ENCODE measurements around the gene KCNQ1OT1. TPM values are rescaled to one million over a fixed set of nuclear protein-coding genes. Genes with fewer than 3 reads are reported as not detected.

Gene KCNQ1OT1
- total and polyA plus RNA-seq, 9 of the 15 experiments (the other 6 are each of a cell fraction or from before 2014, with no cell fraction given) = 0.04 to 2.3 (median 0.74) TPM

DNA sequence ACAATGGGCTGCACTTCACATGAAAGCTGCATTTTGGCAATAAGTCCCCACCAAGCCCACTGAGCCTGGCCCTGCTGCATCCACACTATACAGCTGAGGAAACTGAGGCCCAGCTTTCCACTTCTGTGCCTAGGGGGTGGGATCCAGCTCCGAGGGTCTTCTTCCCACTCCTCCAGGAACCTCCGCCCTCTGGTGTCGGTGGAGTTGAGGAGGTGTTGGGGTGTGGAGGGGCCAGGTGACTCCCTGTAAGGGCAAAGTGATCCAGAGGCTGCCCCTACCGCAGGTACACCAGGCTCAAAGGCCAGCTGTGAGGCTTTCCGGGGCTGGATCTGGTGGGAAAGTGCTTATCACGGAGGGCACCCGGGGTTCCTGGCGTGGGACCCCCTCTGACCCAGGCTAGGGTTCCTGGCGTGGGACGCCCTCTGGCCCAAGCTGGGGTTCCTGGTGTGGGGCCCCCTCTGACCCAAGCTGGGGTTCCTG, 130.0 kb downstream of the KCNQ1OT1 start:
- Histone ChIP-seq H3K79me2 (ENCODE audit: control insufficient read depth, insufficient read depth, low read length) (no peaks in the 10 kb centered on the region), H3K4me1 (replicated peaks in 1 of 2; ENCODE audit: control insufficient read depth in 2 of 2, insufficient read depth in 2 of 2, low read length in 2 of 2) (peaks cover 0 to 50% of the 10 kb centered on the region in 2 experiments; a peak in 4 of 5 replicates), H3K4me2 (ENCODE audit: insufficient read depth, low read length) (no peak overlapping the region), H3K36me3 (ENCODE audit: control insufficient read depth, insufficient read depth, low read length) (no peaks in the 10 kb centered on the region), H3K27me3 (ENCODE audit: control insufficient read depth in 2 of 2, insufficient read depth in 2 of 2, low read length in 2 of 2) (peaks cover 7 to 31% of the 10 kb centered on the region in 2 experiments), H3K27ac (ENCODE audit: extremely low read depth, low read depth, low read length) (no peak overlapping the region), H3K9me3 (replicated peaks; ENCODE audit: control insufficient read depth, insufficient read depth, low read depth, low read length) (no peaks in the 10 kb centered on the region), H3K4me3 (no peak overlapping the region), H2AFZ (ENCODE audit: low read depth, low read length) (no peak overlapping the region), H3K9ac (ENCODE audit: insufficient read depth in 1 of 2, low read depth in 2 of 2, low read length in 2 of 2) (no peak overlapping the region), H4K20me1 (replicated peaks; ENCODE audit: control insufficient read depth, insufficient read depth, low read length) (0 out of 2 replicates have a peak, but pooled peaks cover 4% of the 10 kb centered on the region), H3K9me1 (ENCODE audit: control insufficient read depth, insufficient read depth, low read length) (peaks cover 2% of the 10 kb centered on the region)
- no TSS peak for BruUV-seq (replicated peaks)
- in situ Hi-C loops (cut with MboI) = no loop called here
- FAIRE-seq (no peak), DNase-seq (ENCODE audit: extremely low read depth in 1 of 4, low spot score in 3 of 4) (no peak), ATAC-seq (no peak)
- intact Hi-C loops (cut with micrococcal nuclease) = loop anchor here (10.0 kb wide), 1 partner anchor 315 kb away; the partner anchor contains the start of gene CDKN1C
- ChIA-PET CTCF (ENCODE audit: low intra/inter-chr PET ratio) (no interaction called here), POLR2A (no interaction called here)
- TF ChIP-seq, protein P1, sequence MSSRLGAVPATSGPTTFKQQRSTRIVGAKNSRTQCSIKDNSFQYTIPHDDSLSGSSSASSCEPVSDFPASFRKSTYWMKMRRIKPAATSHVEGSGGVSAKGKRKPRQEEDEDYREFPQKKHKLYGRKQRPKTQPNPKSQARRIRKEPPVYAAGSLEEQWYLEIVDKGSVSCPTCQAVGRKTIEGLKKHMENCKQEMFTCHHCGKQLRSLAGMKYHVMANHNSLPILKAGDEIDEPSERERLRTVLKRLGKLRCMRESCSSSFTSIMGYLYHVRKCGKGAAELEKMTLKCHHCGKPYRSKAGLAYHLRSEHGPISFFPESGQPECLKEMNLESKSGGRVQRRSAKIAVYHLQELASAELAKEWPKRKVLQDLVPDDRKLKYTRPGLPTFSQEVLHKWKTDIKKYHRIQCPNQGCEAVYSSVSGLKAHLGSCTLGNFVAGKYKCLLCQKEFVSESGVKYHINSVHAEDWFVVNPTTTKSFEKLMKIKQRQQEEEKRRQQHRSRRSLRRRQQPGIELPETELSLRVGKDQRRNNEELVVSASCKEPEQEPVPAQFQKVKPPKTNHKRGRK (tag; IDR thresholded peaks at IDR 0.05) = no peak
- 42% methylated on average over 9 of the region's 10 CpGs for WGBS (ENCODE audit: insufficient coverage, low coverage, missing lambda C conversion rate)

DNA sequence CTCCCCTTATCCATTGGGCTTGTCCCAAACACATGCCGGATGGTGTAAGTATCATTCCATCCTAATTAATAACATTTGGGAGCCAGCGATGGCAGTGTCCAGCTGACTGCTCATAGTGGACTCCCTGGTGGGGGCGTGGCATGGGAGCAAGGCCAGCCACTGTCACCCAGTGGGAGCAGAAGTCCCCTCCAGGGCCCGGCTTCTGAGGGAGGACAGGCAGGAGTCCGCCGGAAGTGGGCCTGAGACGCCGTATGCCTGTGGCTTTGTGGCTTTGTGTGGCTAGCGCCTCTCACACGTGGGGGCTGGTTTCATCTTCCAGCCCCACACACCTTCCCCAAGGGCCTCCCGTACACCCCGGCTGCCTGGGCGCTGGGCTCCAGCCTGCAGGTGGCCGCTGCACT, 130.5 kb downstream of the KCNQ1OT1 start:
- 20% methylated on average over 14 of the region's 14 CpGs for WGBS (ENCODE audit: insufficient coverage, low coverage, missing lambda C conversion rate)
- no TSS peak for BruUV-seq (replicated peaks)

More for the DNA sequence above, 130.5 kb downstream of the KCNQ1OT1 start:
- in situ Hi-C loops (cut with MboI) = no loop called here
- H3K4me3 ChIP-seq = no peak overlapping the region
- H3K4me1 ChIP-seq (replicated peaks in 1 of 2; ENCODE audit: control insufficient read depth in 2 of 2, insufficient read depth in 2 of 2, low read length in 2 of 2) = peaks cover 0 to 46% of the 10 kb centered on the region in 2 experiments; a peak in 4 of 5 replicates
- no peaks in the 10 kb centered on the region for H3K9me3 ChIP-seq (replicated peaks; ENCODE audit: control insufficient read depth, insufficient read depth, low read depth, low read length)
- TF ChIP-seq, protein P2, sequence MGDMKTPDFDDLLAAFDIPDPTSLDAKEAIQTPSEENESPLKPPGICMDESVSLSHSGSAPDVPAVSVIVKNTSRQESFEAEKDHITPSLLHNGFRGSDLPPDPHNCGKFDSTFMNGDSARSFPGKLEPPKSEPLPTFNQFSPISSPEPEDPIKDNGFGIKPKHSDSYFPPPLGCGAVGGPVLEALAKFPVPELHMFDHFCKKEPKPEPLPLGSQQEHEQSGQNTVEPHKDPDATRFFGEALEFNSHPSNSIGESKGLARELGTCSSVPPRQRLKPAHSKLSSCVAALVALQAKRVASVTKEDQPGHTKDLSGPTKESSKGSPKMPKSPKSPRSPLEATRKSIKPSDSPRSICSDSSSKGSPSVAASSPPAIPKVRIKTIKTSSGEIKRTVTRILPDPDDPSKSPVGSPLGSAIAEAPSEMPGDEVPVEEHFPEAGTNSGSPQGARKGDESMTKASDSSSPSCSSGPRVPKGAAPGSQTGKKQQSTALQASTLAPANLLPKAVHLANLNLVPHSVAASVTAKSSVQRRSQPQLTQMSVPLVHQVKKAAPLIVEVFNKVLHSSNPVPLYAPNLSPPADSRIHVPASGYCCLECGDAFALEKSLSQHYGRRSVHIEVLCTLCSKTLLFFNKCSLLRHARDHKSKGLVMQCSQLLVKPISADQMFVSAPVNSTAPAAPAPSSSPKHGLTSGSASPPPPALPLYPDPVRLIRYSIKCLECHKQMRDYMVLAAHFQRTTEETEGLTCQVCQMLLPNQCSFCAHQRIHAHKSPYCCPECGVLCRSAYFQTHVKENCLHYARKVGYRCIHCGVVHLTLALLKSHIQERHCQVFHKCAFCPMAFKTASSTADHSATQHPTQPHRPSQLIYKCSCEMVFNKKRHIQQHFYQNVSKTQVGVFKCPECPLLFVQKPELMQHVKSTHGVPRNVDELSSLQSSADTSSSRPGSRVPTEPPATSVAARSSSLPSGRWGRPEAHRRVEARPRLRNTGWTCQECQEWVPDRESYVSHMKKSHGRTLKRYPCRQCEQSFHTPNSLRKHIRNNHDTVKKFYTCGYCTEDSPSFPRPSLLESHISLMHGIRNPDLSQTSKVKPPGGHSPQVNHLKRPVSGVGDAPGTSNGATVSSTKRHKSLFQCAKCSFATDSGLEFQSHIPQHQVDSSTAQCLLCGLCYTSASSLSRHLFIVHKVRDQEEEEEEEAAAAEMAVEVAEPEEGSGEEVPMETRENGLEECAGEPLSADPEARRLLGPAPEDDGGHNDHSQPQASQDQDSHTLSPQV (IDR thresholded peaks at IDR 0.05) = no peak
- TF ChIP-seq GABPA (tag; conservative IDR thresholded peaks at IDR 0.05; ENCODE audit: low read depth) = peak; percentile 50
- no peak overlapping the region for H3K9ac ChIP-seq (ENCODE audit: insufficient read depth in 1 of 2, low read depth in 2 of 2, low read length in 2 of 2)
- DNase-seq (ENCODE audit: extremely low read depth in 1 of 4, low spot score in 3 of 4) = no peak
- no peak overlapping the region for H3K4me2 ChIP-seq (ENCODE audit: insufficient read depth, low read length)
- peaks cover 2% of the 10 kb centered on the region for H3K9me1 ChIP-seq (ENCODE audit: control insufficient read depth, insufficient read depth, low read length)
- H2AFZ ChIP-seq (ENCODE audit: low read depth, low read length) = no peak overlapping the region
- no peaks in the 10 kb centered on the region for H3K79me2 ChIP-seq (ENCODE audit: control insufficient read depth, insufficient read depth, low read length)
- ChIA-PET POLR2A (no interaction called here), CTCF (ENCODE audit: low intra/inter-chr PET ratio) (no interaction called here)
- H3K36me3 ChIP-seq (ENCODE audit: control insufficient read depth, insufficient read depth, low read length) = no peaks in the 10 kb centered on the region
- peaks cover 8 to 31% of the 10 kb centered on the region in 2 experiments for H3K27me3 ChIP-seq (ENCODE audit: control insufficient read depth in 2 of 2, insufficient read depth in 2 of 2, low read length in 2 of 2)
- no peak for ATAC-seq
- intact Hi-C loops (cut with micrococcal nuclease) = loop anchor here (10.0 kb wide), 1 partner anchor 315 kb away; the partner anchor contains the start of gene CDKN1C
- H4K20me1 ChIP-seq (replicated peaks; ENCODE audit: control insufficient read depth, insufficient read depth, low read length) = 0 out of 2 replicates have a peak, but pooled peaks cover 4% of the 10 kb centered on the region
- H3K27ac ChIP-seq (ENCODE audit: extremely low read depth, low read depth, low read length) = no peak overlapping the region
- FAIRE-seq = no peak
